Endothelial cell of umbilical vein (primary cell): Measurements from ENCODE around the gene AK5. TPM values are rescaled to one million over a fixed set of nuclear protein-coding genes. Genes with fewer than 3 reads are reported as not detected.

Source experiments
- BruUV-seq: library from RNA; stranded (reverse); fragments of 400-500 nt; replicated peaks from 2 replicates; lab custom pipeline; 2021; lab: Mats Ljungman, UMichigan
- CTCF ChIA-PET: fragments of 300-600, 350-600 bp; sonication (Branson Sonifier 250); formaldehyde crosslinking; loops from one replicate; lab custom pipeline; 2021; ENCODE audit warnings: antibody characterized with exemption, inconsistent platforms; lab: Charles Lee
- POLR2A ChIA-PET: fragments of 300-600, 350-600 bp; sonication (Branson Sonifier 250); formaldehyde crosslinking; loops from one replicate; lab custom pipeline; 2021; ENCODE audit warnings: antibody characterized with exemption, inconsistent platforms; lab: Charles Lee
- DNase-seq: peaks from one replicate; pipeline ENCODE4 v3.0.0-alpha.2; 2011; ENCODE audit warnings: low read depth, low spot score
- FAIRE-seq: peaks from 2 replicates; lab custom pipeline; 2011; peaks lifted over from hg19 to GRCh38; lab: Jason Lieb, UNC
- H2AFZ ChIP-seq: 2 replicates; pipeline ENCODE4 v1.6.0; 2012; ENCODE audit warnings: low read depth, low read length, control low read depth, inconsistent platforms
- H3K27ac ChIP-seq: 2 replicates; pipeline ENCODE4 v1.5.1; 2011; ENCODE audit warnings: low read depth, mild to moderate bottlenecking, control low read depth, low read length, moderate library complexity; ENCODE audit not compliant: insufficient read depth
- H3K27me3 ChIP-seq, 2 experiments: 2 replicates each; pipeline versions ENCODE4 v1.6.0 to v1.6.1; 2011; ENCODE audit warnings: low read length in 2 of 2, mixed read lengths in 1 of 2; ENCODE audit not compliant: control insufficient read depth in 2 of 2, insufficient read depth in 2 of 2
- H3K36me3 ChIP-seq, 2 experiments: 2 replicates in 1 of 2; 3 replicates in 1 of 2; pipeline ENCODE4 v1.5.1; 2011; ENCODE audit warnings: low read length in 2 of 2, mild to moderate bottlenecking in 1 of 2, moderate library complexity in 1 of 2; ENCODE audit not compliant: control insufficient read depth in 2 of 2, insufficient read depth in 2 of 2; ENCODE audit errors: extremely low read depth in 1 of 2
- H3K4me1 ChIP-seq: 3 replicates; pipeline ENCODE4 v1.5.1; 2011; ENCODE audit warnings: mild to moderate bottlenecking, low read length; ENCODE audit not compliant: control insufficient read depth, insufficient read depth; ENCODE audit errors: extremely low read depth
- H3K4me2 ChIP-seq: 2 replicates; pipeline ENCODE4 v1.6.1; 2011; ENCODE audit warnings: low read length, control low read depth, mixed read lengths; ENCODE audit not compliant: insufficient read depth
- H3K4me3 ChIP-seq, 3 experiments: fragments of 200-600 bp in 1 of 3; sonication (generic), shearing (Covaris generic) in 1 of 3; replicated peaks in 1 of 3; 2 replicates each; pipeline ENCODE4 v1.5.1; 2011 to 2016; ENCODE audit warnings: control low read depth in 3 of 3, low read length in 3 of 3, mild to moderate bottlenecking in 2 of 3, inconsistent platforms in 1 of 3, low read depth in 1 of 3, moderate library complexity in 1 of 3; ENCODE audit not compliant: insufficient read depth in 1 of 3
- H3K79me2 ChIP-seq: 2 replicates; pipeline ENCODE4 v1.6.0; 2012; ENCODE audit warnings: low read length, inconsistent platforms; ENCODE audit not compliant: control insufficient read depth, insufficient read depth
- H3K9ac ChIP-seq: replicated peaks from 2 replicates; pipeline ENCODE3; 2011; ENCODE audit warnings: low read length, control low read depth; ENCODE audit not compliant: insufficient read depth; ENCODE audit errors: extremely low read depth
- H3K9me1 ChIP-seq: replicated peaks from 3 replicates; pipeline ENCODE4 v1.6.0; 2011; ENCODE audit warnings: mild to moderate bottlenecking, low read length; ENCODE audit not compliant: control insufficient read depth, insufficient read depth; ENCODE audit errors: extremely low read depth
- H3K9me3 ChIP-seq: replicated peaks from 2 replicates; pipeline ENCODE4 v1.5.1; 2012; ENCODE audit warnings: low read length, inconsistent platforms; ENCODE audit not compliant: control insufficient read depth, insufficient read depth
- H4K20me1 ChIP-seq: replicated peaks from 2 replicates; pipeline ENCODE3; 2011; ENCODE audit warnings: mild to moderate bottlenecking, low read length; ENCODE audit not compliant: control insufficient read depth, insufficient read depth; ENCODE audit errors: extremely low read depth
- CTCF ChIP-seq, 2 donors: IDR thresholded peaks; 1 replicate in 1 of 2; 2 replicates in 1 of 2; pipeline ENCODE4 v1.5.1; 2011; ENCODE audit warnings: low read length in 2 of 2, mild to moderate bottlenecking in 2 of 2, moderate library complexity in 2 of 2, control low read depth in 1 of 2, inconsistent platforms in 1 of 2, low read depth in 1 of 2; ENCODE audit not compliant: insufficient read depth in 1 of 2; ENCODE audit errors: extremely low read depth in 1 of 2
- EZH2 ChIP-seq: IDR thresholded peaks from 2 replicates; pipeline ENCODE4 v1.6.1; 2012; ENCODE audit warnings: borderline replicate concordance, low read depth, mild to moderate bottlenecking, moderate library complexity, low read length, inconsistent platforms; ENCODE audit not compliant: severe bottlenecking
- FOS ChIP-seq: IDR thresholded peaks from 2 replicates; pipeline ENCODE4 v1.6.1; 2011; ENCODE audit warnings: mild to moderate bottlenecking, low read length, moderate library complexity, borderline replicate concordance; ENCODE audit not compliant: insufficient read depth
- GATA2 ChIP-seq: IDR thresholded peaks from 2 replicates; pipeline ENCODE4 v1.7.0; 2011; ENCODE audit warnings: low read depth, mild to moderate bottlenecking, moderate library complexity, mixed read lengths, low read length; ENCODE audit not compliant: insufficient read length, insufficient read depth
- JUN ChIP-seq: IDR thresholded peaks from 2 replicates; pipeline ENCODE4 v1.6.1; 2011; ENCODE audit warnings: borderline replicate concordance, low read depth; ENCODE audit not compliant: insufficient read length, insufficient read depth
- MAX ChIP-seq: IDR thresholded peaks from 2 replicates; pipeline ENCODE4 v1.6.1; 2011; ENCODE audit not compliant: insufficient read depth, insufficient read length
- MYC ChIP-seq: IDR thresholded peaks from one replicate; pipeline ENCODE4 v1.6.1; 2011; ENCODE audit warnings: mild to moderate bottlenecking, low read depth, low read length
- POLR2A ChIP-seq: IDR thresholded peaks from 2 replicates; pipeline ENCODE4 v1.6.1; 2012; ENCODE audit warnings: low read depth, mild to moderate bottlenecking, control low read depth, low read length
- POLR2AphosphoS5 ChIP-seq: IDR thresholded peaks from 2 replicates; pipeline ENCODE4 v1.6.1; 2012; ENCODE audit warnings: low read depth, mild to moderate bottlenecking, control low read depth, low read length, moderate library complexity; ENCODE audit not compliant: insufficient read depth
- dilution Hi-C: fragments of 300-500 bp; cut with MboI; formaldehyde crosslinking; loops from one replicate; pipeline ENCODE4 v1.15.0; 2019; ENCODE audit warnings: low sequenced_read_pairs; ENCODE audit not compliant: extremely low pct_ligation_motif_present
- intact Hi-C: fragments of 100-400 bp; cut with micrococcal nuclease; formaldehyde crosslinking; loops from one replicate; pipeline ENCODE4 v1.10.0; 2022
- polyA plus RNA-seq, 4 experiments: library from polyadenylated mRNA; depleted of rRNA in 3 of 4; stranded (reverse) in 3 of 4; unstranded in 1 of 4; fragments of >200 nt; gene quantifications; 2 replicates each; pipeline versions ENCODE4 v1.2.1 to v1.2.3, GENCODE V29; 2011 to 2012; ENCODE audit warnings: missing spikeins in 1 of 4
- total RNA-seq: library from RNA; stranded (reverse); gene quantifications from 2 replicates; pipeline ENCODE4 v1.2.3, GENCODE V29; 2021

Gene AK5
- total and polyA plus RNA-seq, 2 donors (not counting 3 experiments of a cell fraction or from before 2014, with no cell fraction given) = 5.0 to 7.5 TPM

- DNase-seq = no peak
- no TSS peak for BruUV-seq
- H3K9me1 ChIP-seq = no peaks in the 10 kb centered on the region
- H3K4me2 ChIP-seq = no peak overlapping the region
- CTCF ChIA-PET = no interaction called here
- no peaks in the 10 kb centered on the region for H3K4me1 ChIP-seq
- H3K36me3 ChIP-seq = no peaks in the 10 kb centered on the region
- intact Hi-C loops = no loop called here
- H3K27ac ChIP-seq = no peak overlapping the region
- POLR2A ChIA-PET = no interaction called here
- no peak overlapping the region for H2AFZ ChIP-seq
- FAIRE-seq = no peak
- no peak for TF ChIP-seq POLR2AphosphoS5
- TF ChIP-seq CTCF (IDR thresholded peaks at IDR 0.05; ENCODE audit: extremely low read depth in 1 of 2, insufficient read depth in 1 of 2, low read depth in 1 of 2, low read length in 2 of 2) = no peak
- TF ChIP-seq GATA2 = no peak
- no peak for TF ChIP-seq MYC
- TF ChIP-seq EZH2 = no peak
- TF ChIP-seq JUN = no peak
- TF ChIP-seq MAX = no peak
- no peak for TF ChIP-seq FOS
- TF ChIP-seq POLR2A = no peak
- H4K20me1 ChIP-seq = no peaks in the 10 kb centered on the region
- no peaks in the 10 kb centered on the region for H3K9me3 ChIP-seq
- H3K27me3 ChIP-seq = no peaks in the 10 kb centered on the region
- H3K4me3 ChIP-seq = no peak overlapping the region
- dilution Hi-C loops = no loop called here
- no peaks in the 10 kb centered on the region for H3K79me2 ChIP-seq
- H3K9ac ChIP-seq = no peak overlapping the region
Measured at GRCh38 chr1:77341195-77341594, 59.4 kb downstream of the AK5 start.
